Measurements from ENCODE around the gene ATXN3. TPM values are rescaled to one million over a fixed set of nuclear protein-coding genes. Genes with fewer than 3 reads are reported as not detected.
A peak's percentile ranks its signal among the peaks of the same experiment; 100 is the strongest.
"Not testable (repeated sequence)": the region's sequence is repeated elsewhere in the genome, so short reads cannot be mapped to it uniquely, and the experiment has no call there.

Gene ATXN3
- total RNA-seq, 1 donor from 2014 or later, result 35.1 TPM

DNA sequence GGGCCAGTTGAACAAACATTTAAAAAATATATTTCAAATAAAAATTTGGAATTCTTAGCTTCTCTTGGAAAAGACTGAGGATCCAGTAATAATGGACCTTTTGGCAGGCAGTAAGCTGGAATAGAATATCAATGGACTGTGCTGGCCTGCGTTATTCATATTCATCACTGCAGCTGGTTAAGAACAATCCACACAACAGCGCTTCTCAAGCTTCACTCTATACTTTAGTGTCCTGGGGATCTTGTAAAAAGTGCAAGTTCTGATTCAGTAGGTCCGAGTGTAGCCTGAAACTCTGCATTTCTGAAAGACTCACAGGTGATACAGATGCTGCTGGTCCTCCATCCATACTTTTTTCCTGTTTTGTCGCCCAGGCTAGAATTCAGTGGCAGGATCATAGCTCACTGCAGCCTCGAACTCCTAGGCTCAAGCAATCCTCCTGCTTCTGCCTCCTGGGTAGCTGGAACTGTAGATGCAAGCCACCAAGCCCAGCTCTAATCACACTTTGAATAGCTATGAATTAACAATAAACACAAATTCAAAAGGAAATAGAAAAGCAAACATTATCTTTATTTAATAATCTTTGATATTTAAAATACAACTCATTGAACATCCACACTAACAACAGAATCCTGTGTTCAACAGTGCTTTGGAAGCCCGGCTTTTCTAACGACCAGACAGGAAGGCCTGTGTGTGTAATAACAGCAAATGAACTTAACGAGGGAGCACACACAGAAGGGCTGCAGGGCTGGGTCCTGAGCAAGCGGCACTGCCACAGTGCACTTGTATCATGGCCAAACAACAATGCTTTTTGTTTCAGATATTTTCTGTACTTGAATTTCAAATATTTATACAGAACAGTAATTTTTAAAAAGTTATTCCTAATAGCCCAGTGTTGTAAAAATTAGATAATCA, 48.1 kb downstream of the ATXN3 start:
- DNase-seq, result no peak

- DNase-seq, result no peak
These were observed 56.6 kb downstream of the ATXN3 start for GRCh38 chr14:92049781-92050180.

DNA sequence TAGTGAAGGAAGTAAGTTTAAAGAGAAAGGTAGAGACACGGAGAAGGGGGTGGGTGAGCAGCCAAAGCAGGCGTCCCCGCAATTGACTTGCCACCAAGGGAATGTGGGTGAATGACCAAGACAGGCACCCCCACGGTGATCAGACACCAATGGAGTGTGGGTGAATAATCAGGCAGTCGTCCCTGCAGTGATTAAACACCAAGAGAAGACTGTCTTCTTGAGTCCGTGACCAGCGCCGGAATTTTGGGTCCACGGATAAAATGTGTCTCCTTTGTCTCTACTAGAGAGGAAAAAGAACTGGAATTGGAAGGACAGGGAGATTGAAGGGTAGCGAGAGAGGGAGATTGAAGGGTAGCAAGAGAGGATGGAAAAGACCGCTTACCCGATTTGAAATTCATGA, 57.2 kb downstream of the ATXN3 start:
- not testable (repeated sequence) for DNase-seq

DNA sequence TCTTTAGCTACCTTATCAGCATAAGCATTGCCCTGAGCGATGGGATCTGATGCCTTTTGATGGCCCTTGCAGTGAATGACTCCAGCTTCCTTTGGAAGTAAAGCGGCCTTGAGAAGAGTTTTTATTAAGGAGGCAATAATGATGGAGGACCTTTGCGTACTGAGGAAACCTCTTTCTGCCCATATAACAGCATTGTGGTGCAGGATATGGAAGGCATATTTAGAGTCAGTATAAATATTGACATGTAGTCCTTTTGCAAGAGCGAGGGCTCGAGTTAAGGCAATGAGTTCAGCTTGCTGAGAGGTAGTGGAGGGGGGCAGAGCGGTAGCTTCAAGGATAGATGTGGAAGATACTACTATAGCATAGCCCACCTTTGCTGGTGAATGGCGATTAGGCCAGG, 60.5 kb downstream of the ATXN3 start:
- DNase-seq, result not testable (repeated sequence)

- not testable (repeated sequence) for DNase-seq
These were observed 64.6 kb downstream of the ATXN3 start for GRCh38 chr14:92041766-92042165.

- no peak for DNase-seq
These were observed 65.2 kb downstream of the ATXN3 start for GRCh38 chr14:92041203-92041602.

DNA sequence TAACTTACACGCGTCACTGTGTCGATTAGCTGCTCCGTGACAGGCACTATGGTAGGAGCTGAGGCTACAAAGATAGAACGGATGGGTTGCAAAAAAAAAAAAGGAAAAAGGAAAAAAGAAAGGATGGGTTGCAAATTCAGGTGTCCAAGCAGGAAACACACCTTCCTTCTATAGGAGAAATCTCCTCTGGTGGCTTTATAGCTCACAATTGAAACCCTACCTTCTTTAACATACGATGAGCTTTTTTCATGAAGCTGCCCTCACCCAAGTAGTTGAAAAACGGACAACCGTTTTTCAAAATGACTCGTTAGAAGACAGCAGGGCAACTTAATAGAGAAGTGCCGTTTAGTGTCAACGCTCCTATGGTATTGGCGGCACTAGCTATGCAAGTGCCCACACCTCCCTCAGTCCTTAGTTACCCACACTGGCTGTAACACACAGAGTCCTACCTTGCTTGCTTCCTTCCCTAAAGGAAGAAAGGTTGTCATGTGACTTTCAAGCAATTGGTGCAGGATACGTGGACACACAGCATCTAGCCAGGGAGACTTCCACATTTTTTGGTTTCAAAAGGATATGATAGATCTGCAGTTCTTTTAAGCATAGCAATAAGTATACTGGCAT, 65.8 kb downstream of the ATXN3 start:
- peak; percentile 51 for DNase-seq

DNA sequence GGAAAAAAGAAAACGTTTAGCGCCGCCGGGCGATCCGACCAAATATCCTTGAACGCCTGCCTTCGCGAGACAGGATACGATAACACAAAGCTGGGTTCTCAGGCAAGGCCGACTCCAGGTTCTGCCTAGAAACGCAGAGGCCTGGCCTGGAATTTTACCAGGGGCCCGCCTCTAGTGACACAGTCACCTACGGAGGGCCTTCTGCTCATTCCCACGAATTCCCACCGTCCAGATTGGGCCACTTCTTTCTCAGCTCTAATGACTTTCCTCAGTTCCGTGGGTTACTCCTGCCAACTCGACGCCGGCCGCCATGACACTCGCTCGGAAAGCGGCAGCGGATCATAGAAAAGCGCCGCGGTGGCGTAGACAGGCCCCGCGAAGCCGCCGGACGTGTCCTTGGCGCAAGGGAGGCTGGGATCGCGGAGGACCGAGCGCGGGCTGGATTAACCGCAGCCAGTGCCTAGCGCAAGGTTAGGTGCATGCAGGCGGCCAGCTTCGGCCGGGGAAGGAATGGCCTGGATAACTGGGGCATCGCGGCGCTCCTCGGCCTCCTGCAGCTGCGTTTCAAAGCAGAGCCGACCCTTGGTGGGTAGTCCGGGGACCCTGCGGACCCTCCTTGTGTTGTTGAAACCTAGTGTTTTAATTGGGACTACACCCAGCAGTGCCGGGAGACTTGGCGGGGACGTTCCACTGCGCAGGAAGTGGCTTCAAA, 66.5 kb downstream of the ATXN3 start, which contains the start of gene TRIP11:
TRIP11 (minus strand) TSS at position 341 of the 712 bp plus-strand sequence. CDS start 374 bp downstream, outside the sequence.
- peak; percentile 92 for DNase-seq

DNA sequence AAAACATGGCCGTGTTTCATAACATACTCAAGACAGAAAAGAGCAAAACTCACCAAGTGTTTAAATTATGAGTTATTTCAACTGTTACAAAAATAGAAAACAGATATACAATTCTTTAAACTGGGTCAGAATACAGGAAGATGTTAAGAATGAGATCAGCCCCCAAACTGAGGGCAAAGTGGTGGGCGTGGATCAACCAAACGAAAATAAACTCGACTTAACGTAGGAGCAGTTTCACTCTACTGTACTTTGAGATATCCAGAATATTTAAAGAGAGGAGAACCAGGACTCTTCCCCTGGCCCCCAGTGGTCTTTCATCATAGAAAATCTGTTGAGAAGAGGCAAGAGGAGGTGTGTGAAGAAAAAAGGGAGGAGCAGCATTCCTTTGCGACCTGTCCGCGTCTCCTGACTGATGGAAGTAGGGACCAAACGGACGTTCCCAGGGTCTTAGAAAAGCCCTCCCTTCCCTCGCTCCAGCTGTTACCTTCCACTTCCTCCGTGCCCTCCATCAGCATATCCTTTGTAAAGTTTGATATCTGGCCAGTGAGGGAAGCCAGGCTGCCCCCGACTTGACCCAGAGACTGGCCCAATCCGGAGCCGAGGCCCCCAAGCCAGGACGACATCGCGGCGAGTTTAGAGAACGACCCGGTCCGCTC, 67.2 kb downstream of the ATXN3 start:
- DNase-seq, result peak; percentile 58

- no peak for DNase-seq
These were observed 68.4 kb downstream of the ATXN3 start for GRCh38 chr14:92037989-92038388.

- DNase-seq, result no peak
These were observed 70.5 kb downstream of the ATXN3 start for GRCh38 chr14:92035890-92036289.

DNA sequence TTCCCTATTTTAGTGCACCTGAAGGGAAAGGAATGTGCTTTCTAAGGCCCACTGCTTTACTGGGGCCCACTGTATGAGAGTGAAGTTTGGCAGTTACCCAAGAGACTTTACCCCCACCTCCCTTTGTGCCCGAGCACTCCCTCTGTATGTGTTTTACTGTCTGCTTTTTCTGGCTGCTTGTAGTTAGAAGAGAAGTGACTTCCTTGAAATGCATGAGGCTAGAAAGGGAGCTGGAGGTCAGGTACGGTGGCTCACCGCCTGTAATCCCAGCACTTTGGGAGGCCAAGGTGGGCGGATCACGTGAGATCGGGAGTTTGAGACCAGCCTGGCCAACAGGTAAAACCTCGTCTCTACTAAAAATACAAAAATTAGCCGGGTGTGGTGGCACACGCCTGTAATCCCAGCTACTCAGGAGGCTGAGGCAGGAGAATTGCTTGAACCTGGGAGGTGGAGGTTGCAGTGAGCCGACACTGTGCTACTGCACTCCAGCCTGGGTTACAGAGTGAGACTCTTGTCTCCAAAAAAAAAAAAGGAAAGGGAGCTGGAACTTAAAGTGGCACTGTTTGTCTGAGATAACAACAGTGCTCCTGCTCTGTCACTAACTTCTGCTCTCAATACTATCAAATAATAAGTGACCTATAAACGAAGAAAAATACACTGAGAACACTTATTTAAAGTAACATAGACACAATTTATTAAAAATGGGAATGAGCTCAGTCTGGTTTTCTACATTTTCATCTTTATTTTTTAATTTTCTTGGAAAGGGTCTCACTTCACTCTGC, 72.3 kb downstream of the ATXN3 start:
- DNase-seq, result no peak

GRCh38 chr14:92033433-92033832, 72.9 kb downstream of the ATXN3 start:
- no peak for DNase-seq

DNA sequence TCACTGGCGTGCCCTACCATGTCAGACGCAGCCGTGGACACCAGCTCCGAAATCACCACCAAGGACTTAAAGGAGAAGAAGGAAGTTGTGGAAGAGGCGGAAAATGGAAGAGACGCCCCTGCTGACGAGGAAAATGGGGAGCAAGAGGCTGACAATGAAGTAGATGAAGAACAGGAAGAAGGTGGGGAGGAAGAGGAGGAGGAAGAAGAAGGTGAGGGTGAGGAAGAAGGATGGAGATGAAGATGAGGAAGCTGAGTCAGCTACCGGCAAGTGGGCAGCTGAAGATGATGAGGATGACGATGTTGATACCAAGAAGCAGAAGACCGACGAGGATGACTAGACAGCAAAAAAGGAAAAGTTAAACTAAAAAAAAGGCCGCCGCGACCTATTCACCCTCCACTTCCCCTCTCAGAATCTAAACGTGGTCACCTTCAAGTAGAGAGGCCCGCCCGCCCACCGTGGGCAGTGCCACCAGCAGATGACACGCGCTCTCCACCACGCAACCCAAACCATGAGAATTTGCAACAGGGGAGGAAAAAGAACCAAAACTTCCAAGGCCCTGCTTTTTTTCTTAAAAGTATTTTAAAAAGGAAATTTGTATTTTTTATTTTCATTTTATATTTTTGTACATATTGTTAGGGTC, 79.7 kb downstream of the ATXN3 start:
- DNase-seq, result no peak

DNA sequence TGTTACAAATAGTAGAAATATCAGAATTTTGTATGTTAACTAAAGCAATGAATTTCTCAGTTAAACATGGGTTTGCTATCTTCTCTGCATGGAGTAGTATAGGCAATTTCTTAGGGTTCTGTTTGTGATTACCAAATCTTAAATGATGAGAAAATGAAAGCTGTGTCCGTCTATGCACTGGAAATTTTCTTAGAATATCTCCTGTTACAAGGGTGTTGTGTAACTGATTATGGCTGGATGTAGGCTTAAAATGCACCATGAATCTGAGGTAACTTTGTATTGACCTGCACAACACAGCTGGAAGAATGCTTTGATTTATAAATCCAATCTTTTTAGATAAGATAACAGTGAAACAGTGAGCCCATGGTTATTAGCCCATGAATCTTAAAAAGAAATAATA, 84.3 kb downstream of the ATXN3 start:
- no peak for DNase-seq

- no peak for DNase-seq
These were observed 84.9 kb downstream of the ATXN3 start for GRCh38 chr14:92021523-92021922.

GRCh38 chr14:92014040-92014439, 92.3 kb downstream of the ATXN3 start:
- DNase-seq, result no peak

GRCh38 chr14:92012121-92012748, 94.1 kb downstream of the ATXN3 start:
- DNase-seq, result no peak

- DNase-seq, result no peak
These were observed 95.7 kb downstream of the ATXN3 start for GRCh38 chr14:92010644-92011043.

GRCh38 chr14:92009604-92010003, 96.8 kb downstream of the ATXN3 start:
- DNase-seq, result no peak

All from occipital lobe (tissue), 2 donors.